ENCODE data around the gene TSPAN2. TPM values are rescaled to one million over a fixed set of nuclear protein-coding genes. Genes with fewer than 3 reads are reported as not detected.

Gene TSPAN2
- total RNA-seq: 1 to 10 TPM in 3 of 4 donors, under 1 TPM in 1; 0.73 to 1.8 (median 1.2) TPM

- 7% methylated on average over 13 of the region's 68 CpGs for WGBS
- Histone ChIP-seq H3K4me1 (peaks cover 26% of the 10 kb centered on the region), H3K27ac (peak within 1 kb of the TSS; percentile 41), H3K4me3 (peak within 1 kb of the TSS; percentile 69), H3K36me3 (no peaks in the 10 kb centered on the region), H3K27me3 (peaks cover 20% of the 10 kb centered on the region), H3K9me3 (no peaks in the 10 kb centered on the region)
- TF ChIP-seq POLR2A (IDR thresholded peaks at IDR 0.05) (no peak), EP300 (IDR thresholded peaks at IDR 0.05) (no peak), POLR2AphosphoS5 (IDR thresholded peaks at IDR 0.05) (no peak)
- TF ChIP-seq, protein P1, sequence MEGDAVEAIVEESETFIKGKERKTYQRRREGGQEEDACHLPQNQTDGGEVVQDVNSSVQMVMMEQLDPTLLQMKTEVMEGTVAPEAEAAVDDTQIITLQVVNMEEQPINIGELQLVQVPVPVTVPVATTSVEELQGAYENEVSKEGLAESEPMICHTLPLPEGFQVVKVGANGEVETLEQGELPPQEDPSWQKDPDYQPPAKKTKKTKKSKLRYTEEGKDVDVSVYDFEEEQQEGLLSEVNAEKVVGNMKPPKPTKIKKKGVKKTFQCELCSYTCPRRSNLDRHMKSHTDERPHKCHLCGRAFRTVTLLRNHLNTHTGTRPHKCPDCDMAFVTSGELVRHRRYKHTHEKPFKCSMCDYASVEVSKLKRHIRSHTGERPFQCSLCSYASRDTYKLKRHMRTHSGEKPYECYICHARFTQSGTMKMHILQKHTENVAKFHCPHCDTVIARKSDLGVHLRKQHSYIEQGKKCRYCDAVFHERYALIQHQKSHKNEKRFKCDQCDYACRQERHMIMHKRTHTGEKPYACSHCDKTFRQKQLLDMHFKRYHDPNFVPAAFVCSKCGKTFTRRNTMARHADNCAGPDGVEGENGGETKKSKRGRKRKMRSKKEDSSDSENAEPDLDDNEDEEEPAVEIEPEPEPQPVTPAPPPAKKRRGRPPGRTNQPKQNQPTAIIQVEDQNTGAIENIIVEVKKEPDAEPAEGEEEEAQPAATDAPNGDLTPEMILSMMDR (IDR thresholded peaks at IDR 0.05): no peak
- DNase-seq (ENCODE audit: low spot score in 2 of 2): peak in 1 of 2 donors; percentile 75
These were observed at the start of gene TSPAN2 for GRCh38 chr1:115089420-115090185. TSPAN2 (minus strand) TSS chr1:115089503; CDS start chr1:115089432, 71 bp downstream.

GRCh38 chr1:115138973-115139372, 49.7 kb upstream of the TSPAN2 start:
- Histone ChIP-seq H3K4me1 (peaks cover 9% of the 10 kb centered on the region), H3K27me3 (peaks cover 6% of the 10 kb centered on the region), H3K27ac (no peak overlapping the region), H3K36me3 (no peaks in the 10 kb centered on the region), H3K9me3 (no peaks in the 10 kb centered on the region), H3K4me3 (no peak overlapping the region)
- WGBS: 6% methylated on average over 13 of the region's 13 CpGs
- peak; percentile 90 to 91 for DNase-seq (ENCODE audit: low spot score in 2 of 2)
- TF ChIP-seq POLR2A (IDR thresholded peaks at IDR 0.05): no peak
- no peak for TF ChIP-seq EP300 (IDR thresholded peaks at IDR 0.05)
- TF ChIP-seq, protein P1 (IDR thresholded peaks at IDR 0.05): peak; percentile 78 to 88
- peak in 1 of 3 donors; percentile 41 for TF ChIP-seq POLR2AphosphoS5 (IDR thresholded peaks at IDR 0.05)

GRCh38 chr1:115138271-115138670, 49.0 kb upstream of the TSPAN2 start:
- Histone ChIP-seq H3K36me3 (no peaks in the 10 kb centered on the region), H3K27ac (no peak overlapping the region), H3K9me3 (no peaks in the 10 kb centered on the region), H3K4me1 (peaks cover 9% of the 10 kb centered on the region), H3K4me3 (no peak overlapping the region), H3K27me3 (peaks cover 6% of the 10 kb centered on the region)
- no peak for DNase-seq (ENCODE audit: low spot score in 2 of 2)
- TF ChIP-seq, protein P1 (IDR thresholded peaks at IDR 0.05): no peak
- no peak for TF ChIP-seq EP300 (IDR thresholded peaks at IDR 0.05)
- no peak for TF ChIP-seq POLR2AphosphoS5 (IDR thresholded peaks at IDR 0.05)
- TF ChIP-seq POLR2A (IDR thresholded peaks at IDR 0.05): no peak
- WGBS: 63% methylated on average over 6 of the region's 6 CpGs

DNA sequence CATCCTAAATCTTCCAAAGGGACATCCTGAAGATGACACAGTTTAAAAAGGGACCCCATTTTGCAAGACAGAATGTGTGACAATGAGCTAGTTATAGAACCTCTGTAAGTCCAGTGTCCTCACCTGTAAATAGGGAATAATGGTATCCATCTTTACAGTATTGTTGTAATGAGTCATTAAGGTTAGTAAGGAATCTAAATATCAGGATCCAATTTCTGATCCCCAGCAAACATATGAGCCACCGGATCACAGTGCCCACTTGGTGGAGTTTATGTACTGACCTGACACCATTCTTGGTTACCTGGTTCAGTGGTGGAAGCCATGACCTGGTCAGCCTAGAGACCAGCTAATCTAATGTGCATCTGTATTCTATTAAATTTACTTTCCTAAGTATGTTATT, 47.9 kb upstream of the TSPAN2 start:
- Histone ChIP-seq H3K36me3 (no peaks in the 10 kb centered on the region), H3K27me3 (peaks cover 6% of the 10 kb centered on the region), H3K27ac (no peak overlapping the region), H3K9me3 (no peaks in the 10 kb centered on the region), H3K4me1 (peaks cover 9% of the 10 kb centered on the region), H3K4me3 (no peak overlapping the region)
- no peak for DNase-seq (ENCODE audit: low spot score in 2 of 2)
- TF ChIP-seq, protein P1 (IDR thresholded peaks at IDR 0.05): no peak
- TF ChIP-seq EP300 (IDR thresholded peaks at IDR 0.05): no peak
- TF ChIP-seq POLR2A (IDR thresholded peaks at IDR 0.05): no peak
- no peak for TF ChIP-seq POLR2AphosphoS5 (IDR thresholded peaks at IDR 0.05)
- 89% methylated on average over 1 of the region's 1 CpG for WGBS

DNA sequence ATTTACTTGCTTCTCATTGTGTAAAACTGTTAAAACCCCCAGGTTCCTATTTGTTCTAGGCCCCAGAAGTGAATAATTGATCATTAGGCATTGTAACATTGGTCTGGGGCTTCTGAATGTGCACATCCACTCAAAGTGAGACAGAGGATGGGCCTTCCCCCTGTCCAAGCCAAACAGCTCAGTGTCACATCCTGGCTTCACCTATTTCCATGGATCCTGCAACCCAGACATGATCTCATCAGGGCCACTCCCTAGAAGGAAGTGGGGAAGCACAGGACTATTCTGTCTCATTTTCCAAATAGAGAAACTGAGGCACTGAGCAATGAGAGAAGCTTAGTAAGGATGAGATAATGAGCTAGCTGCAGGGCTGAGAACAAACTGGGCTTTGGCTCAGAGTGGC, 47.4 kb upstream of the TSPAN2 start:
- Histone ChIP-seq H3K9me3 (no peaks in the 10 kb centered on the region), H3K36me3 (no peaks in the 10 kb centered on the region), H3K27me3 (peaks cover 6% of the 10 kb centered on the region), H3K27ac (no peak overlapping the region), H3K4me3 (no peak overlapping the region), H3K4me1 (peaks cover 9% of the 10 kb centered on the region)
- TF ChIP-seq, protein P1 (IDR thresholded peaks at IDR 0.05): no peak
- TF ChIP-seq EP300 (IDR thresholded peaks at IDR 0.05) (no peak), POLR2AphosphoS5 (IDR thresholded peaks at IDR 0.05) (no peak), POLR2A (IDR thresholded peaks at IDR 0.05) (no peak)
- DNase-seq (ENCODE audit: low spot score in 2 of 2): no peak
